Stimulated activated CD8-positive, alpha-beta memory T cell treated with anti-CD3 and anti-CD28 coated beads, Interleukin-4, amount 100 ng/mL, for 24 hours (primary cell): ENCODE measurements around the gene KIR2DL3.
"Not testable (repeated sequence)": the region's sequence is repeated elsewhere in the genome, so short reads cannot be mapped to it uniquely, and the experiment has no call there.

Source experiments
- DNase-seq: peaks from one replicate; pipeline ENCODE4 v3.0.0-alpha.2; 2020; ENCODE audit warnings: low read depth

The KIR2DL3 gene

DNA sequence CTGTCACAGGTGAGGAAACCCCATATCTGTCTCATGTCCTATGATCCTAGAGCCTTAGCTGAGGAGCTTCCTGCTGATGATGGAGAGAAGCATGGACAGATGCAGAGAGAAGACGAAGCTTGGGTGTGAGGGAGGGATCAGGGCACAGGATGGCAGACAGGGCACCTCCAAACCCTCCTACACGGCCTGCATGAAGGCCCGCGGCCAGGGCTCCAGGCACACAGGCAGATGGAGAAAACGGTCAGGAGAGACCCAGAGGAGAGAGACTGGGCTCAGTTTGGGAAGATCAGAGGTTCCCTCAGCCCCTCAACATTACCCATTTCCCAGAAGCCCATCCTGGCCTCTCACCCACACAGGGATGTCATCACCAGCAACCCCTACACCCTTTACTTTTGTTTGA is 5.8 kb downstream of the KIR2DL3 start:
- DNase-seq = not testable (repeated sequence)

DNA sequence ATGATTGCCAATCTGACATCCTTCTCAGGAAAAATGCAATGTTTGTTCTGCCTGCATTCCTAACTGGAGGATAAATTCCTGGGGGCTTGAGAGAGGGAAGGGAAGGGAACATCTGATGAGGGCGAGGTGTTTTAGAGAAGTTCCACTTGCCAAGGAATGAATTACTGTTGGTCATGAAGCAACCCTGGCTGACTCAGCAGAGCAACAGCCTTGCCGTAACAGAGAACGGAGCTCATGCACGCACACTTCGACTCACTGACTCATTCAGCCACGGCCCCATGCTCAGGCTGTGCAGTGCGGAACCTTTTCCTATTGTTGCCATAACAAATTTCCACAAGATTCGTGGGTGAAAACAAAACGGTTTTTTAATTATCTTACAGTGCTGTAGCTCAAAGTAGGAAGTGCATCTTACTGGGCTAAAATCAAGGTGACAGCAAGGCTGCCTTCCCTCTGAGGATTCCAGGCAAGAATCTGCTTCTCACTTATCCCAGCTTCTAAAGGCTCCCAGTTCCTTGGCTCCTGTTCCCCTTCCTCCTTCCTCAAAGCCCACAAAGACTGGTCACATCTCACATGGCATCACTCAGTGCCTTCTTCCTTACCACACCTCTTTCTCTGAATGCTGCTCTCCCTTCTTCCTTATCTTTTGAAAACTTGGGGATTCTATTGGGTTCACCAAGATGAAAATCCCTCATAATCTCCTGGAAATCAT is 9.5 kb downstream of the KIR2DL3 start:
- not testable (repeated sequence) for DNase-seq

DNA sequence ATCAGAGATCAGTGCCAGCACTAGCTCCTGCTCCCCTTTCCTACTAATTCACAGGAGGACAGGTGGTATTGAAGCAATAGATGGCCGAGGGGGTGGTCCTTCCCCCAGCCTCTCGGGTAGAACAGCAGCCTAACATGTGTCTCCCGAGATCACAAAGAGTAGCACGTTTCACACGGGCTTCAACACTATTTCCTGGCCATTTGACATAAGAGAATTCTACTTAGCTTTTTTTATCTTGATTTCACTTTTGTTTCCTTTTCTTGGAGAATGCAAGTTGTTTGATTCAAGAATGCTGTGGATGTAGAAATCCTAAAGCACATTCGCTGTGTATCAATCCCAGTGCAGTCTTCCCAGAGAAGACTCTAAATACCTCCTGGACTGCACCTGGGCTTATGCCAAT is 12.0 kb downstream of the KIR2DL3 start:
- not testable (repeated sequence) for DNase-seq

DNA sequence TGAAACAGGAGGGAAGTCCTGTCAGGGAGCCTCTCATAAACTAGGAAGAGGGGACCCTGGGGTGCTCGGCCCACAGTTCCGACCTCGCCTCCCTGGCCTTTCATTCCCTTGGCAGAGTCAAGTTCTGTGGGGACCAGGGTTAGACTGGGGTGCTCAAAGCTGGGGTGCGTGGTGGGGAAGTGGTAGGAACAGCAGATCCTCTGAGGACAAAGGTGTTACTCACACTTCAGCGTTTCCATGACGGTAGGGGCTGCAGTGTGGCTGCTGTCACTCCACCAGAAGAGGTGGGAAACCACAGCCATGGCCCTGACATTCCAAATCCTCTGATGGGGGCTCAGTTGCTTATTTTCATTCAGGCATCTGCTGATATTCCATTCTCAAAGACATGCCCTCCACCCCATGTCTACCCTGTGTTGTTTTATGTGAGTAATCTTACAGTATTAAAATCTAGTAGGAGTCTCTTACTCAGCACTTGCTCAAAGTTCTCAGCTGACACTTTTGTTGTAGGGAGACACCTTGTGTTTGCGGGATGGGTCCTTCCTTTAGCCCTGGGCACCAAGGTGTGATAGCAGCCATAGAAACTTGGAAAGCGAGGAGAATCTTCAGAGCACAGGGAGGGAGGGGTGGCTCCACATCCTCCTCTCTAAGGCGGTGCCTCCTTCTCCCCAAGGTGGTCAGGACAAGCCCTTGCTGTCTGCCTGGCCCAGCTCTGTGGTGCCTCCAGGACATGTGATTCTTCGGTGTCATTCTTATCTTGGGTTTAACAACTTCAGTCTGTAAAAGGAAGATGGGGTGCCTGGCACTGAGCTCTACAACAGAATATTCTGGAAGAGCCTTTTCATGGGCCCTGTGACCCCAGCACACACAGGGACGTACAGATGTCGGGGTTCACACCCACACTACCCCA is 18.1 kb downstream of the KIR2DL3 start:
- DNase-seq = not testable (repeated sequence)

GRCh38 chr19:54758577-54758976 is 20.3 kb downstream of the KIR2DL3 start:
- not testable (repeated sequence) for DNase-seq

- not testable (repeated sequence) for DNase-seq
These were observed 25.9 kb downstream of the KIR2DL3 start for GRCh38 chr19:54764219-54764618.

DNA sequence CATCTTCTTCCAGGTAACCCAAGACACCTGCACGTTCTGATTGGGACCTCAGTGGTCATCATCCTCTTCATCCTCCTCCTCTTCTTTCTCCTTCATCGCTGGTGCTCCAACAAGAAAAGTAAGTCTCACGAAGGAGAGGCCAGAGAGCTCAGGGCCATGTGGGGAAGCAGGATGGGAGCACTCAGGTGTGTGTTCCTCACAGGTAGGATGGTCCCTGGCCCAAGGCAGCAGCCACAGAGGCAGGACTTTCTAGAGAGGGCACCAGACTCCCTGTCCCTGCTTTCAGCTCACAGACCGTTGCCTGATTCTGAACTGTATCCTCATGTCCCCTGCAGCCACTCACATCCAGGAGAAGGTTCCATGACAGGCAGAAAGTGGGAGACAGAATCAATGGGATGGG is 28.2 kb downstream of the KIR2DL3 start:
- not testable (repeated sequence) for DNase-seq

DNA sequence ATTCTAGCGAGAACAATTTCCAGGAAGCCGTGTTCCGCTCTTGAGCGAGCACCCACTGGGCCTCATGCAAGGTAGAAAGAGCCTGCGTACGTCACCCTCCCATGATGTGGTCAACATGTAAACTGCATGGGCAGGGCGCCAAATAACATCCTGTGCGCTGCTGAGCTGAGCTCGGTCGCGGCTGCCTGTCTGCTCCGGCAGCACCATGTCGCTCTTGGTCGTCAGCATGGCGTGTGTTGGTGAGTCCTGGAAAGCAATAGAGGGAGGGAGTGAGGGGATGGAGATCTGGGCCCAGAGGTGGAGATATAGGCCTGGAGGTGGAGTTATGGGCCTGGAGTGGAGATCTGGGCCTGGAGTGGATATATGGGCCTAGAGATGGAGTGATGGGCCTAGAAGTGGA is 31.3 kb downstream of the KIR2DL3 start, which contains the start of gene KIR2DL1:
Gene KIR2DL1, plus strand, starts transcription at position 148 of the 400 bp plus-strand sequence. Its CDS starts 58 bp downstream, at position 206.
- DNase-seq = not testable (repeated sequence)

DNA sequence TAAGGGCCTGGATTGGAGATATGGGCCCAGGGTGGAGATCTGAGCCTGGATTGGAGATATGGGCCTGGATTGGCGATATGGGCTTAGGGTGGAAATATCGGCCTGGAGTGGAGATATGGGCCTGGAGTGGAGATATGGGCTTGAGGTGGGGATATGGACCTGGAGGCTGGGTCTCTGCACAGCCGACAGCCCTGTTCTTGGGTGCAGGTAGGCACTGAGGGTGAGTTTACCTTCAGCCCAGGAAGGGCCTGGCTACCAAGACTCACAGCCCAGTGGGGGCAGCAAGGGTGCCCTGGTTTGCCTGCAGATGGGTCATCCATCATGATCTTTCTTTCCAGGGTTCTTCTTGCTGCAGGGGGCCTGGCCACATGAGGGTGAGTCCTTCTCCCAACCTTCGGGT is 32.2 kb downstream of the KIR2DL3 start:
- not testable (repeated sequence) for DNase-seq

DNA sequence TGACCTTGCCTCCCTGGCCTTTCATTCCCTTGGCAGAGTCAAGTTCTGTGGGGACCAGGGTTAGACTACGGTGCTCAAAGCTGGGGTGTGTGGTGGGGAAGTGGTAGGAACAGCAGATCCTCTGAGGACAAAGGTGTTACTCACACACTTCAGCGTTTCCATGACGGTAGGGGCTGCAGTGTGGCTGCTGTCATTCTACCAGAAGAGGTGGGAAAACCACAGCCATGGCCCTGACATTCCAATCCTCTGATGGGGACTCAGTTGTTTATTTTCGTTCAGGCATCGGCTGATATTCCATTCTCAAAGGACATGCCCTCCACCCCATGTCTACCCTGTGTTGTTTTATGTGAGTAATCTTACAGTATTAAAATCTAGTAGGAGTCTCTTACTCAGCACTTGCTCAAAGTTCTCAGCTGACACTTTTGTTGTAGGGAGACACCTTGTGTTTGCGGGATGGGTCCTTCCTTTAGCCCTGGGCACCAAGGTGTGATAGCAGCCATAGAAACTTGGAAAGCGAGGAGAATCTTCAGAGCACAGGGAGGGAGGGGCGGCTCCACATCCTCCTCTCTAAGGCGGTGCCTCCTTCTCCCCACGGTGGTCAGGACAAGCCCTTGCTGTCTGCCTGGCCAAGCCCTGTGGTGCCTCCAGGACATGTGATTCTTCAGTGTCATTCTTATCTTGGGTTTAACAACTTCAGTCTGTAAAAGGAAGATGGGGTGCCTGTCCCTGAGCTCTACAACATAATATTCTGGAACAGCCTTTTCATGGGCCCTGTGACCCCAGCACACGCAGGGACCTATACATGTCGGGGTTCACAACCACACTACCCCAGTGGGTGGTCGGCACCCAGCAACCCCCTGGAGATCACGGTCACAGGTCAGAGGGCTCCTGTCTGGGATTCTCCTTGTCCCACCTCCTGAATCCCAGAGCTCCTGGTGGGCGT is 33.0 kb downstream of the KIR2DL3 start:
- DNase-seq = not testable (repeated sequence)

DNA sequence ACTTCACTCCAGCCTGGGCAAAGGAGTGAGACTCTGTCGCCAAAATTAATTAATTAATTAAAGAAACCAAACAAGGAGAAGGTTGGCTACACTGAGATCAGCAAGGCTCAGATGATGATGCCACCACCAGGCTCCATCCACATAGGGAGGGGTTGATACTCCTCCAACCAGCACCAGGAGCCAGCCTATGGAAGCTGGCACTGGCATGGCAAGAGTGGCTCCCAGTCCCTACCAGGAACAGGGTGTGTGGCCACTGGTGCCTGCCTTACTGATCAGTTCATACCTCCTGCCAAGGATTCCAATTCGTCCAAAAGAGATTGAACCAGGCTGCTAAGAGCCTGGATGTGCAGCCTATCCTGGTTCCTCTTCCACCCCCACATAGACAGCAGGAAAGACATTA is 34.4 kb downstream of the KIR2DL3 start:
- not testable (repeated sequence) for DNase-seq

GRCh38 chr19:54775095-54775815 is 36.9 kb downstream of the KIR2DL3 start:
- DNase-seq = not testable (repeated sequence)

- DNase-seq = not testable (repeated sequence)
These were observed 37.5 kb downstream of the KIR2DL3 start for GRCh38 chr19:54775830-54776229.

DNA sequence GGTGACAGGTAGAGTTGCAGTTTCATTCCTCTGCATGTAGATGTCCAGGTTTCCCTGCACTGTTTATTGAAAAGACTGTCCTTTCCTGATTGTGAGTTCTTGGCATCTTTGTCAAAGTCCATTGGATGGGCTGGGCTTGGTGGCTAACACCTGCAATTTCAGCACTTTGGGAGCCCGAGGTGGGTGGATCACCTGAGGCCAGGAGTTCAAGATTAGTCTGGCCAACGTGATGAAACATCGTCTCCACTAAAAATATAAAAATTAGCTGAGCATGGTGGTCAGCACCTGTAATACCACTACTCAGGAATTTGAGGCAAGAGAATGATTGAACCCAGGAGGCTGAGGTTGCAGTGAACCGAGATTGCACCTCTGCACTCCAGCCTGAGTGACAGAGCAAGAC is 39.5 kb downstream of the KIR2DL3 start:
- DNase-seq = not testable (repeated sequence)

- not testable (repeated sequence) for DNase-seq
These were observed 40.6 kb downstream of the KIR2DL3 start for GRCh38 chr19:54778896-54779295.

- DNase-seq = not testable (repeated sequence)
These were observed 44.6 kb downstream of the KIR2DL3 start for GRCh38 chr19:54782916-54783315.

DNA sequence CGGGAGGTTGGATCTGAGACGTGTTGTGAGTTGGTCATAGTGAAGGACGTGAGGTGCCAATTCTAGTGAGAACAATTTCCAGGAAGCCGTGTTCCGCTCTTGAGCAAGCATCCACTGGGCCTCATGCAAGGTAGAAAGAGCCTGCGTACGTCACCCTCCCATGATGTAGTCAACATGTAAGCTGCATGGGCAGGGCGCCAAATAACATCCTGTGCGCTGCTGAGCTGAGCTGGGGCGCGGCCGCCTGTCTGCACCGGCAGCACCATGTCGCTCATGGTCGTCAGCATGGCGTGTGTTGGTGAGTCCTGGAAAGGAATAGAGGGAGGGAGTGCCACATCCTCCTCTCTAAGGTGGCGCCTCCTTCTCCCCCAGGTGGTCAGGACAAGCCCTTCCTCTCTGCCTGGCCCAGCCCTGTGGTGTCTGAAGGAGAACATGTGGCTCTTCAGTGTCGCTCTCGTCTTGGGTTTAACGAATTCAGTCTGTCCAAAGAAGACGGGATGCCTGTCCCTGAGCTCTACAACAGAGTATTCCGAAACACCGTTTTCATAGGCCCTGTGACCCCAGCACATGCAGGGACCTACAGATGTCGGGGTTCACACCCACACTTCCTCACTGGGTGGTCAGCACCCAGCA is 47.9 kb downstream of the KIR2DL3 start:
- not testable (repeated sequence) for DNase-seq

DNA sequence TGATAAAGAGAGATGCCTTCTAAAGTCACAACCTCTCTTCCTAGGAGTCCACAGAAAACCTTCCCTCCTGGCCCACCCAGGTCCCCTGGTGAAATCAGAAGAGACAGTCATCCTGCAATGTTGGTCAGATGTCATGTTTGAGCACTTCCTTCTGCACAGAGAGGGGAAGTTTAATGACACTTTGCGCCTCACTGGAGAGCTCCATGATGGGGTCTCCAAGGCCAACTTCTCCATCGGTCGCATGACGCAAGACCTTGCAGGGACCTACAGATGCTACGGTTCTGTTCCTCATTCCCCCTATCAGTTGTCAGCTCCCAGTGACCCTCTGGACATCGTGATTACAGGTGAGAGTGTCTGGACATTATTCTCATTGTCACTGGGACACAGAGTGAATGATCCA is 49.8 kb downstream of the KIR2DL3 start:
- DNase-seq = not testable (repeated sequence)

DNA sequence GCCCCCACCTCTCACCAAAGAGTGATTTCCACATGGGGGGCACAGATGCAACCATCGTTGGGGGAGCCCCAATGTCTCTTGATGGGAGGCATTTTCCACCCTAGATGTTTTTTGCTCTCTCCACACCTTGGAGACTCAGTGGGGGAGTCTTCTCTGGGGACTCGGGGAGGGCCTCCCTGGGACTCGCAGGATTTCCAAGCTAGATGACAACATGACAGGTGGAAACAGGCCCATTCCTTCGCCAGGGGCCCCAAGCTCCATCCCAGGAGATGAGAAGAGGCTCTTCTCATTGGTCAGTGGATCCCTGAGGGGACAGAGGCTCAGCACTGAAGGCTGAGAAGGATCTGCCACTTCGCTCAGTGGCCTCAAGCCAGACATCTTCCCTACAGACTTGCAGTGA is 52.4 kb downstream of the KIR2DL3 start:
- no peak for DNase-seq

DNA sequence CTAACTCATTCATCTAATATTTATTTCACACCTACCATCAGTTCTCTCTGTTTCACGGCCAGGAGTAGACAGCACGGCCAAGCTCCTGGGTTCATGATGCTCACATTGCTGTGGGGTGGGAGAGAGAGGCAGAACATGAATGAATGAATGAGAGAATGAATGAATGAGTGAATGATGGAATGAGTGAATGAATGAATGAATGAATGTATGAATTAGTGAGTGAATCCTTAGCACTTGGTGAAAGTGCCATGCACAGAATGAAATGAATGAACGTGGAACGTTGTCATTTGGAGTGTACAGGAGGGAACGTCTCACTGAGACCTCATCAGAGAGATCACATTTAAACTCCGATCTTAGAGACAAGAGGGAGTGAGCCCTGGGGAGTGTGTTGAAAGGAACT is 53.2 kb downstream of the KIR2DL3 start:
- no peak for DNase-seq

DNA sequence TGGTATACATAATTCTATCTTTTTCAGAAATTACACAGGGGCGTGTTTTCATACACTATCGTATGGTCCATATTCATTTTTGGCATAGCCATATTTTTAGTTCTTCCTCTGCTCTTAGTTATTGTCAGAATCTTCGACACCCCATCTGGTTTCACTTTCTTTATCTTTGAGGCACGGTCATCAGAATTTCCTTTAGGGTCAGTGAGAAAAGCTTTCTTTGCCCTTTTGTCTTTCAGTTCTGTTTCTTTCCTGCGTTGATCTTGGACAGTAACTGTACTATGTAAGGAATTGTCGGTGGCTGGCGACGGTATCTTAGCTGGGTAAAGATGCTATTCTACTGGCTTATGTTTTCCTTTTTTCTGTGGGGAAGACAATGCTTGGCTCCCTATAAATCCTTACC is 54.5 kb downstream of the KIR2DL3 start:
- no peak for DNase-seq
